ENCODE data around the gene TARS3. TPM values are rescaled to one million over a fixed set of nuclear protein-coding genes. Genes with fewer than 3 reads are reported as not detected.

The TARS3 gene
- total and polyA plus RNA-seq, 3 donors from 2014 or later: 10.3 to 40.2 (median 25.0) TPM

DNA sequence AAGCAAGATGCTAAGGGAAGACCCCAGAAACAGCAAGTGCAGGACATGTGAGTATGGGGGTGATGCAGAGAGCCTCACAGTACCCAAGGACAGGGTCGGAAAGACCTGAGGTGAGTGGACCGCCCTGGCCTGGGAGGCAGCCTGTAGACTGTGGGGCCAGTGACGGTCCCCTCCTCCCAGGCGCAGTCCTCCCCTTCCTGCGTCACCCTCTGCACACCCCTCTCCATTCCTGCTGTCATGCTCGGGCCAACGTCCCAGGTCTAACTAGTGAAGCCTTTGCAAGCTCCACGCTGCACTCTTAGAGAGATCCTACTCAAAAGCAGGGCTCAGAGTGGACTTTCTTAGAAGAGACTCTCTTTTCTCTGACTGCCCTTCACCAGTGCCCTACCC lies 113.7 kb downstream of the TARS3 start:
- H3K27ac ChIP-seq: no peak overlapping the region
- no peaks in the 10 kb centered on the region for H3K27me3 ChIP-seq
- peaks cover 6% of the 10 kb centered on the region for H3K4me1 ChIP-seq
- no peaks in the 10 kb centered on the region for H3K36me3 ChIP-seq (ENCODE audit: low read depth, missing control alignments)
- no peak for TF ChIP-seq POLR2A (IDR thresholded peaks at IDR 0.05)
- DNase-seq: no peak
- intact Hi-C loops (cut with DNase I; ENCODE audit: low total_unique reads): no loop called here
- no peaks in the 10 kb centered on the region for H3K9me3 ChIP-seq
- 92 to 96% methylated on average over 8 of the region's 8 CpGs for WGBS, 2 donors
- H3K4me3 ChIP-seq: no peak overlapping the region

- no peaks in the 10 kb centered on the region for H3K9me3 ChIP-seq
- no peak for TF ChIP-seq POLR2A (IDR thresholded peaks at IDR 0.05)
- TF ChIP-seq, protein P1, sequence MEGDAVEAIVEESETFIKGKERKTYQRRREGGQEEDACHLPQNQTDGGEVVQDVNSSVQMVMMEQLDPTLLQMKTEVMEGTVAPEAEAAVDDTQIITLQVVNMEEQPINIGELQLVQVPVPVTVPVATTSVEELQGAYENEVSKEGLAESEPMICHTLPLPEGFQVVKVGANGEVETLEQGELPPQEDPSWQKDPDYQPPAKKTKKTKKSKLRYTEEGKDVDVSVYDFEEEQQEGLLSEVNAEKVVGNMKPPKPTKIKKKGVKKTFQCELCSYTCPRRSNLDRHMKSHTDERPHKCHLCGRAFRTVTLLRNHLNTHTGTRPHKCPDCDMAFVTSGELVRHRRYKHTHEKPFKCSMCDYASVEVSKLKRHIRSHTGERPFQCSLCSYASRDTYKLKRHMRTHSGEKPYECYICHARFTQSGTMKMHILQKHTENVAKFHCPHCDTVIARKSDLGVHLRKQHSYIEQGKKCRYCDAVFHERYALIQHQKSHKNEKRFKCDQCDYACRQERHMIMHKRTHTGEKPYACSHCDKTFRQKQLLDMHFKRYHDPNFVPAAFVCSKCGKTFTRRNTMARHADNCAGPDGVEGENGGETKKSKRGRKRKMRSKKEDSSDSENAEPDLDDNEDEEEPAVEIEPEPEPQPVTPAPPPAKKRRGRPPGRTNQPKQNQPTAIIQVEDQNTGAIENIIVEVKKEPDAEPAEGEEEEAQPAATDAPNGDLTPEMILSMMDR (IDR thresholded peaks at IDR 0.05): no peak
- H3K36me3 ChIP-seq (ENCODE audit: low read depth, missing control alignments): no peaks in the 10 kb centered on the region
- WGBS, 2 donors: 91 to 93% methylated on average over 10 to 23 of the region's 23 CpGs
- peaks cover 3% of the 10 kb centered on the region for H3K4me1 ChIP-seq
- intact Hi-C loops (cut with DNase I; ENCODE audit: low total_unique reads): no loop called here
- no peak overlapping the region for H3K27ac ChIP-seq
- no peaks in the 10 kb centered on the region for H3K27me3 ChIP-seq
- DNase-seq: no peak
- H3K4me3 ChIP-seq: no peak overlapping the region
Observed at GRCh38 chr15:101609742-101610610, 114.3 kb downstream of the TARS3 start.

GRCh38 chr15:101608201-101608600 lies 116.1 kb downstream of the TARS3 start:
- Histone ChIP-seq H3K9me3 (no peaks in the 10 kb centered on the region), H3K4me1 (no peaks in the 10 kb centered on the region), H3K27ac (no peak overlapping the region), H3K27me3 (no peaks in the 10 kb centered on the region), H3K4me3 (no peak overlapping the region), H3K36me3 (ENCODE audit: low read depth, missing control alignments) (no peaks in the 10 kb centered on the region)
- intact Hi-C loops (cut with DNase I; ENCODE audit: low total_unique reads): no loop called here
- DNase-seq: no peak
- no peak for TF ChIP-seq POLR2A (IDR thresholded peaks at IDR 0.05)
- TF ChIP-seq, protein P1 (IDR thresholded peaks at IDR 0.05): no peak
- 55 to 63% methylated on average over 9 of the region's 9 CpGs for WGBS, 2 donors

GRCh38 chr15:101607108-101607507 lies 117.2 kb downstream of the TARS3 start:
- no peaks in the 10 kb centered on the region for H3K36me3 ChIP-seq (ENCODE audit: low read depth, missing control alignments)
- no peak for DNase-seq
- intact Hi-C loops (cut with DNase I; ENCODE audit: low total_unique reads): no loop called here

DNA sequence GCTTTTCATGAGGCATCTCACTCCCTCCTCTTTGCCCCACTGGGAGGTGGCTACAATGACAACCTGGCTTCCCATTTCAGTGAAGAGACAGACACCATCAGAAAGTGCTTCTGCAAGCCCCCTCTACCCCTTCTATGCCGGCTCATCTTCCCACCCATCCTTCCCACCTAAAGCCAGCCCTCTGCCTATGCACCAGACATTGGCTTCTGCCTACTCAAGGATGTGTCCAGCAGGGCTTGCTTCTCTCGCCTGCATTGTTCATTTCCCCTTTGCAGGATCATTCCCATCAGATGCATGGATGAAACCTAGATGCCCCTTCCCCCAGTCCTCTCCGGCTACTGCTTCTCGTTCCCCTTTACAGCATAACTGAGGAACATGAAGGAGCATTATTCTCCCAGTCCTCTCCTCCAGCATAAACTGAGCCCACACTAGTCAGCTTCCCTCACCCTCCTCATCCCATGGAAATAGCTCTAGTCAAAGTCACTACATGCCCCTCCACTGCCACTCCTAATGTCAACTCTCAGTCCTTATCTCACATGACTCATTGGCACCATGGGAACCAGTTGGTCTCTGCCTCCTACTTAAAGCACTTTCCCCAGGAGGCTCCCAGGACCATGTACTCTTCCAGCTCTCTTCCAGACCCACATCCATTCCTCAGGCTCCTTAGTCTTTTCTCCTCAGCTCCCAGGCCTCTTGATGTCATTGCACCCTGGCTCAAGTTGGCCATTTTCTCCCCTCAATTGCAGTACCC lies 120.0 kb downstream of the TARS3 start:
- no peak for DNase-seq
- intact Hi-C loops (cut with DNase I; ENCODE audit: low total_unique reads): no loop called here
- 95 to 97% methylated on average over 4 of the region's 4 CpGs for WGBS, 2 donors

More at GRCh38 chr15:101607108-101607507, 117.2 kb downstream of the TARS3 start:
- H3K27ac ChIP-seq: no peak overlapping the region
- no peak for TF ChIP-seq POLR2A (IDR thresholded peaks at IDR 0.05)
- no peaks in the 10 kb centered on the region for H3K27me3 ChIP-seq
- no peaks in the 10 kb centered on the region for H3K4me1 ChIP-seq
- H3K4me3 ChIP-seq: no peak overlapping the region
- 91% methylated on average over 2 of the region's 2 CpGs for WGBS, 2 donors
- no peaks in the 10 kb centered on the region for H3K9me3 ChIP-seq

More for the DNA sequence above, 120.0 kb downstream of the TARS3 start:
- no peaks in the 10 kb centered on the region for H3K27me3 ChIP-seq
- TF ChIP-seq, protein P1 (IDR thresholded peaks at IDR 0.05): no peak
- TF ChIP-seq POLR2A (IDR thresholded peaks at IDR 0.05): no peak
- H3K36me3 ChIP-seq (ENCODE audit: low read depth, missing control alignments): no peaks in the 10 kb centered on the region
- H3K4me1 ChIP-seq: no peaks in the 10 kb centered on the region
- no peak overlapping the region for H3K27ac ChIP-seq
- no peaks in the 10 kb centered on the region for H3K9me3 ChIP-seq
- H3K4me3 ChIP-seq: no peak overlapping the region

Small RNA genes within 50 kb of the gene (small RNA-seq; reads per million reads assigned to genes)
- gene RN7SL209P: 0 reads per million in 2 donors
- 0 reads per million in 2 donors for gene RNU6-807P

Other genes starting within 250 kb of the TARS3 start
- 100 to 1,000 TPM in 1 of 2 donors, 10 to 100 TPM in 1; 95.4 to 156 TPM for gene PCSK6, start 234.8 kb downstream of the TARS3 start, total RNA-seq
- gene PCSK6, start 234.8 kb downstream of the TARS3 start, polyA plus RNA-seq (ENCODE audit: insufficient read depth, low read depth, low replicate concordance): 43.9 TPM
- gene TM2D3, start 72.1 kb downstream of the TARS3 start, total RNA-seq: 10 to 100 TPM; 60.2 to 69.9 TPM
- gene TM2D3, start 72.1 kb downstream of the TARS3 start, polyA plus RNA-seq (ENCODE audit: insufficient read depth, low read depth, low replicate concordance): 69.5 TPM
- not detected for gene OR4F6, start 79.0 kb upstream of the TARS3 start, total RNA-seq
- gene OR4F6, start 79.0 kb upstream of the TARS3 start, polyA plus RNA-seq (ENCODE audit: insufficient read depth, low read depth, low replicate concordance): not detected
- gene OR4F15, start 87.7 kb upstream of the TARS3 start, total RNA-seq: not detected
- gene OR4F15, start 87.7 kb upstream of the TARS3 start, polyA plus RNA-seq (ENCODE audit: insufficient read depth, low read depth, low replicate concordance): not detected

All from testis (tissue), 3 donors.